CD14-positive monocyte (primary cell): ENCODE data around the gene SPTBN2. TPM values are rescaled to one million over a fixed set of nuclear protein-coding genes. Genes with fewer than 3 reads are reported as not detected.

Source experiments
- DNase-seq, 3 donors: peaks; one replicate each; pipeline ENCODE4 v3.0.0-alpha.2; 2011 to 2022
- H2AFZ ChIP-seq: 2 replicates; pipeline ENCODE4 v1.6.0; 2012; ENCODE audit warnings: mild to moderate bottlenecking, low read depth, low read length, inconsistent platforms; ENCODE audit not compliant: insufficient read depth, poor library complexity, severe bottlenecking
- H3K27ac ChIP-seq, 2 donors: 1 replicate in 1 of 2; 2 replicates in 1 of 2; pipeline ENCODE4 v1.5.1; 2012 to 2013; ENCODE audit warnings: low read length in 2 of 2, control low read depth in 1 of 2, inconsistent platforms in 1 of 2, low read depth in 1 of 2, mild to moderate bottlenecking in 1 of 2
- H3K27me3 ChIP-seq, 2 donors: one replicate each; pipeline versions ENCODE4 v1.6.0 to v1.6.1; 2011 to 2013; ENCODE audit warnings: low read length in 2 of 2; ENCODE audit not compliant: control insufficient read depth in 2 of 2, insufficient read depth in 2 of 2
- H3K36me3 ChIP-seq, 2 donors: replicated peaks in 1 of 2; 1 replicate in 1 of 2; 2 replicates in 1 of 2; pipeline versions ENCODE4 v1.5.1 to v1.6.1; 2012 to 2013; ENCODE audit warnings: low read length in 2 of 2, control low read depth in 1 of 2, inconsistent platforms in 1 of 2, mild to moderate bottlenecking in 1 of 2; ENCODE audit not compliant: insufficient read depth in 2 of 2, control insufficient read depth in 1 of 2
- H3K4me1 ChIP-seq, 2 donors: 1 replicate in 1 of 2; 2 replicates in 1 of 2; pipeline versions ENCODE4 v1.5.1 to v1.6.1; 2012 to 2013; ENCODE audit warnings: low read length in 2 of 2, control low read depth in 1 of 2, inconsistent platforms in 1 of 2, mild to moderate bottlenecking in 1 of 2, moderate library complexity in 1 of 2; ENCODE audit not compliant: insufficient read depth in 2 of 2, control insufficient read depth in 1 of 2
- H3K4me2 ChIP-seq: replicated peaks from 2 replicates; pipeline ENCODE3; 2012; ENCODE audit warnings: low read length, moderate library complexity, mild to moderate bottlenecking; ENCODE audit not compliant: poor library complexity, severe bottlenecking; ENCODE audit errors: extremely low read depth
- H3K4me3 ChIP-seq, 3 experiments: fragments of 200-600 bp in 1 of 3; sonication (generic) in 1 of 3; replicated peaks in 1 of 3; 1 replicate in 2 of 3; 2 replicates in 1 of 3; pipeline ENCODE4 v1.5.1; 2011 to 2013; ENCODE audit warnings: low read length in 3 of 3, mild to moderate bottlenecking in 3 of 3, control low read depth in 2 of 3, low read depth in 2 of 3, inconsistent platforms in 1 of 3, moderate library complexity in 1 of 3
- H3K79me2 ChIP-seq: 2 replicates; pipeline ENCODE4 v1.6.0; 2012; ENCODE audit warnings: mild to moderate bottlenecking, control low read depth, inconsistent platforms, low read length, moderate library complexity; ENCODE audit not compliant: insufficient read depth
- H3K9ac ChIP-seq: 2 replicates; pipeline ENCODE4 v1.6.0; 2017; ENCODE audit warnings: low read length, mild to moderate bottlenecking; ENCODE audit not compliant: insufficient read depth, poor library complexity, severe bottlenecking
- H3K9me3 ChIP-seq, 2 donors: replicated peaks in 1 of 2; 1 replicate in 1 of 2; 2 replicates in 1 of 2; pipeline versions ENCODE4 v1.5.1 to v1.6.1; 2012 to 2013; ENCODE audit warnings: low read length in 2 of 2, control low read depth in 1 of 2; ENCODE audit not compliant: control insufficient read depth in 1 of 2, insufficient read depth in 1 of 2
- H4K20me1 ChIP-seq: 2 replicates; pipeline ENCODE4 v1.6.0; 2012; ENCODE audit warnings: mild to moderate bottlenecking, low read length, control low read depth, moderate library complexity; ENCODE audit not compliant: insufficient read depth
- H3K27ac Mint-ChIP-seq, 7 donors: one replicate each; pipeline ENCODE4 v1.8.0; 2020; ENCODE audit warnings: mild to moderate bottlenecking in 7 of 7, mixed read lengths in 7 of 7, moderate library complexity in 6 of 7, inconsistent platforms in 2 of 7
- H3K27me3 Mint-ChIP-seq, 3 donors: one replicate each; pipeline ENCODE4 v1.8.0; 2021 to 2022; ENCODE audit warnings: low read depth in 3 of 3, mild to moderate bottlenecking in 3 of 3, mixed read lengths in 3 of 3, moderate library complexity in 3 of 3, inconsistent platforms in 1 of 3
- H3K36me3 Mint-ChIP-seq, 2 donors: one replicate each; pipeline ENCODE4 v1.8.0; 2020; ENCODE audit warnings: mixed read lengths in 2 of 2, inconsistent platforms in 1 of 2, mild to moderate bottlenecking in 1 of 2
- H3K4me1 Mint-ChIP-seq: one replicate; pipeline ENCODE4 v1.8.0; 2020; ENCODE audit warnings: mild to moderate bottlenecking, mixed read lengths
- H3K4me3 Mint-ChIP-seq, 2 donors: one replicate each; pipeline ENCODE4 v1.8.0; 2020; ENCODE audit warnings: mild to moderate bottlenecking in 2 of 2, mixed read lengths in 2 of 2, moderate library complexity in 1 of 2
- H3K9me3 Mint-ChIP-seq, 7 donors: one replicate each; pipeline ENCODE4 v1.8.0; 2020 to 2022; ENCODE audit warnings: mixed read lengths in 7 of 7, mild to moderate bottlenecking in 6 of 7, moderate library complexity in 6 of 7, inconsistent platforms in 2 of 7
- WGBS: methylation state at CpG from one replicate; pipeline ENCODE4 v1.1.5; 2013; ENCODE audit warnings: missing lambda C conversion rate; ENCODE audit not compliant: insufficient coverage; 5-methylcytosine and 5-hydroxymethylcytosine counted together
- intact Hi-C, 2 donors: fragments of 100-400 bp; cut with micrococcal nuclease; formaldehyde crosslinking; loops; one replicate each; pipeline versions ENCODE4 v1.15.0 to v1.15.1; 2023
- polyA plus RNA-seq, 3 donors: library from polyadenylated mRNA; depleted of rRNA in 1 of 3; unstranded in 2 of 3; stranded (reverse) in 1 of 3; fragments of 300-500 nt in 2 of 3; fragments of >200 nt in 1 of 3; fragmentation: Illumina TruSeq in 2 of 3; gene quantifications; 1 replicate in 2 of 3; 2 replicates in 1 of 3; pipeline ENCODE4 v1.2.3, GENCODE V29; 2012 to 2021
- TF ChIP-seq, protein P1 (sequence below): fragments of 200-600 bp; IDR thresholded peaks from one replicate; pipeline ENCODE4 v1.8.0; 2022; ENCODE audit warnings: antibody characterized with exemption, mild to moderate bottlenecking

SPTBN2 gene
- polyA plus RNA-seq, 3 donors = not detected

GRCh38 chr11:66639066-66639813, 89.8 kb downstream of the SPTBN2 start:
- Histone ChIP-seq H3K27me3 (no peaks in the 10 kb centered on the region), H3K9ac (peak overlapping the region; percentile 88), H3K36me3 (peaks cover 49 to 55% of the 10 kb centered on the region in 2 donors), H3K79me2 (peaks cover 96% of the 10 kb centered on the region), H4K20me1 (peaks cover 76% of the 10 kb centered on the region), H3K27ac (peak overlapping the region; percentile 92 to 94), H3K4me2 (peak overlapping the region; percentile 88), H3K9me3 (no peaks in the 10 kb centered on the region), H3K4me3 (peak overlapping the region; percentile 81 to 99 (median 94)), H3K4me1 (peaks cover 43 to 45% of the 10 kb centered on the region in 2 donors), H2AFZ (peak overlapping the region; percentile 54)
- no peaks in the 10 kb centered on the region for H3K27me3 Mint-ChIP-seq
- H3K9me3 Mint-ChIP-seq = peaks cover 0 to 2% (median 0%) of the 10 kb centered on the region in 7 donors
- peak overlapping the region; percentile 96 to 99 (median 98) for H3K27ac Mint-ChIP-seq
- TF ChIP-seq, protein P1, sequence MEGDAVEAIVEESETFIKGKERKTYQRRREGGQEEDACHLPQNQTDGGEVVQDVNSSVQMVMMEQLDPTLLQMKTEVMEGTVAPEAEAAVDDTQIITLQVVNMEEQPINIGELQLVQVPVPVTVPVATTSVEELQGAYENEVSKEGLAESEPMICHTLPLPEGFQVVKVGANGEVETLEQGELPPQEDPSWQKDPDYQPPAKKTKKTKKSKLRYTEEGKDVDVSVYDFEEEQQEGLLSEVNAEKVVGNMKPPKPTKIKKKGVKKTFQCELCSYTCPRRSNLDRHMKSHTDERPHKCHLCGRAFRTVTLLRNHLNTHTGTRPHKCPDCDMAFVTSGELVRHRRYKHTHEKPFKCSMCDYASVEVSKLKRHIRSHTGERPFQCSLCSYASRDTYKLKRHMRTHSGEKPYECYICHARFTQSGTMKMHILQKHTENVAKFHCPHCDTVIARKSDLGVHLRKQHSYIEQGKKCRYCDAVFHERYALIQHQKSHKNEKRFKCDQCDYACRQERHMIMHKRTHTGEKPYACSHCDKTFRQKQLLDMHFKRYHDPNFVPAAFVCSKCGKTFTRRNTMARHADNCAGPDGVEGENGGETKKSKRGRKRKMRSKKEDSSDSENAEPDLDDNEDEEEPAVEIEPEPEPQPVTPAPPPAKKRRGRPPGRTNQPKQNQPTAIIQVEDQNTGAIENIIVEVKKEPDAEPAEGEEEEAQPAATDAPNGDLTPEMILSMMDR = no peak
- peaks cover 44 to 66% of the 10 kb centered on the region in 2 donors for H3K36me3 Mint-ChIP-seq
- DNase-seq = peak; percentile 16 to 29 (median 29)
- H3K4me3 Mint-ChIP-seq = peak overlapping the region; percentile 95 to 98
- intact Hi-C loops = loop anchor here in 1 of 2 donors (2.0 to 5.0 kb wide), 2 partner anchors 22 to 38 kb away; partner anchors contain the start of genes RBM14 and RBM4B
- under 1% methylated on average over 17 of the region's 27 CpGs for WGBS
- H3K4me1 Mint-ChIP-seq = peaks cover 53% of the 10 kb centered on the region

GRCh38 chr11:66638177-66639065, 90.6 kb downstream of the SPTBN2 start, which contains the start of gene RBM4:
Gene RBM4 (plus strand): TSS chr11:66638703. CDS start chr11:66639712, 1,009 bp downstream.
- TF ChIP-seq, protein P1 = no peak
- Mint-ChIP-seq H3K9me3 (peaks cover 0 to 2% (median 0%) of the 10 kb centered on the region in 7 donors), H3K4me1 (peaks cover 50% of the 10 kb centered on the region), H3K4me3 (peak within 1 kb of the TSS; percentile 95 to 98), H3K27me3 (no peaks in the 10 kb centered on the region), H3K27ac (peak within 1 kb of the TSS; percentile 96 to 99 (median 98)), H3K36me3 (peaks cover 38 to 62% of the 10 kb centered on the region in 2 donors)
- peak within 1 kb of the TSS; percentile 69 for H2AFZ ChIP-seq
- peak within 1 kb of the TSS; percentile 81 to 99 (median 94) for H3K4me3 ChIP-seq
- peak within 1 kb of the TSS; percentile 92 to 94 for H3K27ac ChIP-seq
- H4K20me1 ChIP-seq = peaks cover 75% of the 10 kb centered on the region
- H3K9ac ChIP-seq = peak within 1 kb of the TSS; percentile 88
- H3K79me2 ChIP-seq = peaks cover 96% of the 10 kb centered on the region
- no peaks in the 10 kb centered on the region for H3K9me3 ChIP-seq
- H3K4me1 ChIP-seq = peaks cover 43 to 45% of the 10 kb centered on the region in 2 donors
- H3K27me3 ChIP-seq = no peaks in the 10 kb centered on the region
- peak; percentile 99 to 100 (median 99) for DNase-seq
- peak within 1 kb of the TSS; percentile 88 for H3K4me2 ChIP-seq
- under 1% methylated on average over 61 of the region's 63 CpGs for WGBS
- peaks cover 43 to 51% of the 10 kb centered on the region in 2 donors for H3K36me3 ChIP-seq
- intact Hi-C loops = loop anchor here in 1 of 2 donors (2.0 to 5.0 kb wide), 2 partner anchors 22 to 39 kb away; partner anchors contain the start of genes RBM14 and RBM4B
